GM18520 (cell line): Measurements from ENCODE around the gene BBOF1.
"Not testable (repeated sequence)": the region's sequence is repeated elsewhere in the genome, so short reads cannot be mapped to it uniquely, and the experiment has no call there.

Experiments
- ATAC-seq: cut with Tn5 transposase; IDR thresholded peaks from one replicate; pipeline ENCODE4 v1.9.1; 2021; ENCODE audit not compliant: unreplicated experiment

BBOF1 gene

DNA sequence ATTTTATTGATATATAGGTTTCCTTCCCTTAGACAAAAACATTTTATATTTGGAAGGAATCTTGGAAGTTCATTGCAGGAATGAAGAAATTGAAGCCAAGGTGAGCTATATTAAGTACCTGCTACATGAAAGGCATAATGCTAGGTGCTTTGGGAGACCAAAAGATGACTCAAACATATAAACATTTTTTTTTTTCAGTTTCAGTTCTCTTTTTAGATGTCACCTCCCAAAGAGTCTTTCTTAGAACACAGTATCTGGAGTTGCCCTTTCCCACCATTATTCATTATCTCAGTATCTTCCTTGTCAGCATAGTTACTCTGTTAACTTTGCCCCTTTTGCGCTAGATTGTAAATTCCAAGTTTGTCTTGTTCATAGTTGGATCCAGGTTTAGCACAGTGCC lies 66.7 kb downstream of the BBOF1 start:
- no peak for ATAC-seq

DNA sequence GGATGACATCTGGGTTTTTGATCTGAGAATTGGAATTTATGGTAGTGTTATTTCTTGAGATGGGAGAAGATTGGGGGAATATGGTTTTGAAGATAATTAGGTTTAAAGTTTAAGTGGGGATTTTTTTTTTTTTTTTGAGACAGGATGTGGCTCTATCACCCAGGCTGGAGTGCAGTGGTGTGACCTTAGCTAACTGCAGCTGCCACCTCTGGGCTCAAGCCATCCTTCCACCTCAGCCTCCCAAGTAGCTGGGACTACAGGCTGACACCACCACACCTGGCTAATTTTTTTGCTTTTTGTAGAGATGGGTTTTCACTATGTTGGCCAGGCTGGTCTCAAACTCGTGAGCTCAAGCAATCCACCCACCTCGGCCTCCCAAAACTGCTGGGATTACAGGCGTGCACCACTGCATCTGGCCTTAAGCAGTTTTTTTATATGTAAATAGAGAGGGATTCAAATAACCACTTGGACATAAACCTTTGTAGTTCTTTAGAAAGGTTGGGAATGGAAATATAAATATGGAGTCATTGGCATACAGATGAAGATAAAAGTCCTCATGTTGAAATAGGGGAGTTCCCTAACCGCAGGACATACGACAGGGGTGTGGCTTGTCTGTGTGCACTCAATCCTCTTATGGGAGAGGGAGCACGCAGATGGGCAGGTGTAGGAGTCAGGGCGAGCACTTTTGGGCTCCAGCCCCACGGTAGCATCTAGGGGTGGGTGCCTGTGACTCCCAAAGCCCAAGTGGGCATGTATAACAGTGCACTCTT lies 70.3 kb downstream of the BBOF1 start:
- no peak for ATAC-seq

DNA sequence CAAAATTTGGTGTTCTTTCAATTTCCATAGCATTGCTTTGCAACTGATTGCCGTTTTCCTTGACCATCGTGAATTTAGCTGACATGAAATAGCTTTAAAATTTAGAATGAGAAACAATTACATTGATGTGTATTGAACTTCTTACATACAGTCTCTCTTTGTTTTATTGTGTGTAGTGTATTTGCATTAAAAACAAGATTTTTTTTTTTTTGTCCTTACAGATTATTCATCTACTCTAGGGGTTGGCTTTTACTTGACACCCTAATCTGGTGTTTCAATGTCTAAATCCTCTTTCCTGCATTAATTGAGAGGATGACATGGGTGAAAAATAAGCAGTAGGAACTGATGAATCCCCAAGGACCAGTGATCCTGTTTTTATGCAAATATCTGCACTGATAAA lies 86.2 kb downstream of the BBOF1 start:
- no peak for ATAC-seq

DNA sequence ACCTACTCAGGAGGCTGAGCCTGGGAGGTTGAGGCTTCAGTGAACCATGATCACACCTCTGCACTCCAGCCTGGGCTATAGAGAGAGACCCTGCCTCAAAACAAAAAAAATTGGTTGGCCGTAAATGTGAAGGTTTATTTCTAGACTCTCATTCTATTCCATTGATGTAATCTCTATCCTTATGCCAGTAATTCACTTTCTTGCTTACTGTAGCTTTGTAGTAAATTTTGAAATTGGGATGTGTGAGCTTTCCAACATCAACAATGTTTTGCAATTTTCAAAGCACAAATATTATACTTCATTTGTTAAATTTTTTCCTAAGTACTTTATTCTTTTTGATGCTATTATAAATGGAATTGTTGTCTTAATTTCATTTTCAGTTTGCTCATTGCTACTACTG lies 90.2 kb downstream of the BBOF1 start:
- ATAC-seq, result no peak

DNA sequence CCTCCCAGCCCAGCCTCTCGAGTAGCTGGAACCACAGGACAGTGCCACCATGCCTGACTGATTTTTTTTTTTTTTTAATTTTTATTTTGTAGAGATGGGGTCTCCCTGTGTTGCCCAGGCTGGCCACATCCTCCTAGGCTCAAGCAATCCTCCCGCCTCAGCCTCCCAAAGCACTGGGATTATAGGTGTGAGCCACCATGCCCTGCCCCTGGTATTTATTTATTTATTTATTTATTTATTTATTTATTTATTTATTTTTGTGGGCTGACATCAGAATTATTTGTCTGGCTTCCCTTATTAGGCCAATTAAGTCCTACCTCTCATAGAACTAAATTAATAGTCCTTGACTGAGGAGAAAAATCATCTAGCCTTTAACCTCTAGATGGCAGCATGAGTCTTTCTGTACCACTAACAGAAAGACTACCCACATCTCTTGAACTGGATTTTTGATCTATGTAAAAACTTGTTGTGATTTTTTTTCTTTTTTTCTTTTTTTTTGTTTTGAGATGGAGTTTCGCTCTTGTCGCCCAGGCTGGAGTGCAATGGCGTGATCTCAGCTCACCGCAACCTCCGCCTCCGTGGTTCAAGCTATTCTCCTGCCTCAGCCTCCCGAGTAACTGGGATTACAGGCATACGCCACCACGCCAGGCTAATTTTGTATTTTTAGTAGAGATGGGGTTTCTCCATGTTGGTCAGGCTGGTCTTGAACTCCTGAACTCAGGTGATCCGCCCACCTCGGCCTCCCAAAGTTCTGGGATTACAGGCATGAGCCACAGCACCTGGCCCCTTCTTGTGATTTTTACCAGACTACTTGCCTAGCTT lies 92.5 kb downstream of the BBOF1 start:
- ATAC-seq, result not testable (repeated sequence)
